ENCODE results near the gene PLA2G12A. TPM values are rescaled to one million over a fixed set of nuclear protein-coding genes. Genes with fewer than 3 reads are reported as not detected.

Gene PLA2G12A
- total RNA-seq, 1 experiment from 2014 or later = 47.3 TPM

GRCh38 chr4:109728385-109728784 is 1.5 kb downstream of the PLA2G12A start:
- Histone ChIP-seq H3K23me2 (ENCODE audit: insufficient read length, low read depth, low read length, poor library complexity, severe bottlenecking) (peaks cover 4% of the 10 kb centered on the region), H3K4me2 (ENCODE audit: insufficient read depth, insufficient read length, low read length) (peak overlapping the region; percentile 100), H2BK20ac (ENCODE audit: low read depth, low read length, poor library complexity, severe bottlenecking) (no peak overlapping the region), H3K14ac (ENCODE audit: insufficient read depth, low read length) (no peak overlapping the region), H3K9me3 (ENCODE audit: control insufficient read depth, low read depth, low read length) (no peaks in the 10 kb centered on the region), H2BK120ac (ENCODE audit: low read depth, low read length, poor library complexity, severe bottlenecking) (no peak overlapping the region), H4K20me1 (ENCODE audit: control insufficient read depth, insufficient read depth, insufficient read length) (no peaks in the 10 kb centered on the region), H3K27ac (ENCODE audit: insufficient read length, low read depth, low read length) (no peak overlapping the region), H3T11ph (ENCODE audit: low read length) (no peak overlapping the region), H3K4me1 (ENCODE audit: insufficient read depth, low read length) (no peaks in the 10 kb centered on the region), H4K5ac (ENCODE audit: insufficient read length, low read depth, low read length) (no peak overlapping the region), H2BK5ac (ENCODE audit: insufficient read length, low read length) (no peak overlapping the region), H2AFZ (ENCODE audit: low read length) (no peak overlapping the region), H3K4ac (ENCODE audit: low read depth, low read length) (no peak overlapping the region), H3K27me3 (ENCODE audit: insufficient read depth, low read length) (no peaks in the 10 kb centered on the region), H3K18ac (ENCODE audit: insufficient read length, low read depth, low read length) (no peak overlapping the region), H4K91ac (ENCODE audit: insufficient read length, low read depth, low read length) (no peak overlapping the region), H3K56ac (ENCODE audit: insufficient read length, low read depth, low read length) (no peak overlapping the region), H3K79me2 (ENCODE audit: insufficient read depth, low read length) (peaks cover 11% of the 10 kb centered on the region; the same call in 1 of the 2 replicates), H2BK12ac (ENCODE audit: insufficient read length, low read depth, low read length) (no peak overlapping the region), H2AK5ac (ENCODE audit: insufficient read length, low read length) (no peak overlapping the region), H3K23ac (ENCODE audit: insufficient read length, low read depth, low read length) (no peak overlapping the region), H4K8ac (replicated peaks; ENCODE audit: insufficient read length, low read depth, low read length) (no peak overlapping the region), H3K9ac (ENCODE audit: extremely low read depth, insufficient read length, low read length) (peak overlapping the region; percentile 96), H2BK15ac (ENCODE audit: low read depth, low read length) (no peak overlapping the region), H3K79me1 (ENCODE audit: insufficient read depth, low read depth, low read length, poor library complexity, severe bottlenecking) (no peaks in the 10 kb centered on the region)
- Mint-ChIP-seq H3K27ac (peak overlapping the region in 1 of 3 experiments; percentile 3; a peak in 1 of 7 replicates), H3K4me1 (peaks cover 12 to 14% of the 10 kb centered on the region in 2 experiments), H3K9me3 (no peaks in the 10 kb centered on the region), H3K4me3 (peak overlapping the region; percentile 94 to 95), H3K36me3 (ENCODE audit: insufficient read depth in 1 of 3, low read depth in 3 of 3) (peaks cover 4 to 14% (median 8%) of the 10 kb centered on the region in 3 experiments; a peak in 6 of 7 replicates), H3K27me3 (ENCODE audit: low read depth) (no peaks in the 10 kb centered on the region)
- no CpG with 5 or more reads among the region's 6 CpGs for WGBS (ENCODE audit: extremely low coverage, insufficient read length, low lambda C conversion rate)
- DNase-seq = no peak
- TF ChIP-seq, protein P1, sequence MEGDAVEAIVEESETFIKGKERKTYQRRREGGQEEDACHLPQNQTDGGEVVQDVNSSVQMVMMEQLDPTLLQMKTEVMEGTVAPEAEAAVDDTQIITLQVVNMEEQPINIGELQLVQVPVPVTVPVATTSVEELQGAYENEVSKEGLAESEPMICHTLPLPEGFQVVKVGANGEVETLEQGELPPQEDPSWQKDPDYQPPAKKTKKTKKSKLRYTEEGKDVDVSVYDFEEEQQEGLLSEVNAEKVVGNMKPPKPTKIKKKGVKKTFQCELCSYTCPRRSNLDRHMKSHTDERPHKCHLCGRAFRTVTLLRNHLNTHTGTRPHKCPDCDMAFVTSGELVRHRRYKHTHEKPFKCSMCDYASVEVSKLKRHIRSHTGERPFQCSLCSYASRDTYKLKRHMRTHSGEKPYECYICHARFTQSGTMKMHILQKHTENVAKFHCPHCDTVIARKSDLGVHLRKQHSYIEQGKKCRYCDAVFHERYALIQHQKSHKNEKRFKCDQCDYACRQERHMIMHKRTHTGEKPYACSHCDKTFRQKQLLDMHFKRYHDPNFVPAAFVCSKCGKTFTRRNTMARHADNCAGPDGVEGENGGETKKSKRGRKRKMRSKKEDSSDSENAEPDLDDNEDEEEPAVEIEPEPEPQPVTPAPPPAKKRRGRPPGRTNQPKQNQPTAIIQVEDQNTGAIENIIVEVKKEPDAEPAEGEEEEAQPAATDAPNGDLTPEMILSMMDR (conservative IDR thresholded peaks at IDR 0.05) = no peak

Data from H9 (cell line).